Measurements from ENCODE around the gene SLFNL1.

SLFNL1 gene

DNA sequence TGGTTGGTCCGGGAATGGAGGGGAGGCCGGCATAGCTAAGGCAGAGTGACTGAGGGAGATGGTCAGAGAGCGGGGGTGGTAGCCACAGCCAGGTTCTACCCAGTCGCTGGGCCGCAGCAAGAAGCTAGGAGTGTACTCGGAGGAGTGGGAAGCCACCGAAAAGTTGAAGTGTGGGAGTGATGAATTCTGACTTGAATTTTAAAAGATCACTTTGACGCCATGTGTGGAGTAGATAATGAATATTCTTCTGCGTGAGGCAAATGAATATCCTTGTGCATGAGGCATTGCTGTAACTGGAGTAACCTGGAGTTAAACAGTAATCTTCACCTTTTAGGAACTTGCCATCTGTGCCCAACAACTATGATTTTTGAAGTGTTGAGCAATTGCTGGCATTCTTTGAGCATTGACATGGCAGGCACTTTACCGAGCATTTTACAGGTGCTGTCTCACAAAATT is 35.2 kb downstream of the SLFNL1 start:
- no peak for DNase-seq (ENCODE audit: low read depth)

DNA sequence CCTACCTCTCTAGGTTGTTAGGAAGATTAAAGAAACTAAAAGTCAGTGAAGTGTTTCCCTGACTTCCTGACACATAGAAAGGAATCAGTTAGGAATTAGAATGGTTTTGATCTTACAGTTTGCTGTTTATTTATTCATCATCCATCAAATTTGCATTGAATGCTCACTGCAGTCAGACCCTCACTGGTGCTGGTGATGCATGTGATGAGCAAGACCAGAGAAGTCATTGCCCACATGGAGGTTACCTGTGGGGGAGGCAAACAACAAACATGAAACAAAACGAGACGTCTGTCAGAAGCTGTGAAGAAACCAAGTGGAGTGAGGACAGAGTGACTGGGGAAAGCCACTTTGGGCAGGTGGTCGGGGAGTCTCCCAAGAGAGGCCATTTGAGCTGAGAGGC is 35.6 kb downstream of the SLFNL1 start:
- no peak for DNase-seq (ENCODE audit: low read depth)

DNA sequence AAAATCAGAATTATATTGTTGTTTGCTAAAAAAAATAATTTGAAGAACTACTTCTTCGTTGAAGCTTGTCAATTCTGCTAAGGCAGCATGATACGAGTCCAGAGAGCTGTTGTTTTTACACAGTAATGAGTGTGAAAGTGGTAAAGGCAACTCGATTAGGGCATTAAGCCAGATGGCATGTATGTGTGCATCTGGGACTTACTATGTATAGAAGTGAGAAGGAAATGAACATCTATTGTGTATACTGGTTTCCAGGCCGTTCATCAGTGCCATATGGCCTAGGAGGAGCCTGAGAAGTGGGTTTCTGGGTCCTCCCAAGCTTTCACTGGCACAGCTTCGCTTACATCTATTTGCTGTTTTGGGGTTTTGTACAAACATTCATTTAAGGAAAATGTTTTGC is 36.4 kb downstream of the SLFNL1 start:
- no peak for DNase-seq (ENCODE audit: low read depth)

DNA sequence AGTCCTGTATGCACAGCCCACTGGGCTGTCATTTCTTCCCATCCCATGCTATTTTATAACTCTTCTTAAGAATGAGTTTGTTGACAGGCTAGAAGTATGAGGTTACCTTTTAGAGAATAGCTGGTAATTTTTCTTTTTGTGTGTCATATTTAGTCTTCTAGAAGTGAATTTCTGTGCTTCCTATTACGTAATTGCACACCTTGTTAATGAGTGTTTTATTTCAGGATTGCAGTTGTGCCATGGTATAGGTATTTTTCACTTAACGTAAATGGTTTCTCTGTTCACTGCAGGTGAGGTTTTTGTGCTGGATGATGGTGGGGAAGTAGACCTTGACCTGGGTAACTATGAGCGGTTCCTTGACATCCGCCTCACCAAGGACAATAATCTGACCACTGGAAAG is 37.0 kb downstream of the SLFNL1 start:
- DNase-seq (ENCODE audit: low read depth): no peak

DNA sequence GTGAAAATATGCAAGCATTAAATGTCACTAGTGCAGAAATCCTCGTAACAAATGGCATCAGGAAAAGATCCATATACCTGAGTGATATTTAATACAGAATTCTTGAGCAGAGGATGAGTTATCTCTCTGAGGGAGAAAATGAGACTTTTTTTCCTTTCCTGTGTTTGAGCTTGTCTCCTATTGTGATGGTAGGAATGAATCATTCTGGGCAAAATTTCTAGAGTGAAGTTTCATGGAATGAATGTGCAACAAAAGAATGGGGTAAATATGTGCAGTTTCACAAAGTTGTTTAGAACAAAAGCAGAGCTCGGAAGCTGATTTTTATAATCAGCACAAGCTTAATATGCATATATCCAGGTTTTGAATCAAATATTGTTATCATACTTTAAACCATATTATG is 37.5 kb downstream of the SLFNL1 start:
- no peak for DNase-seq (ENCODE audit: low read depth)

DNA sequence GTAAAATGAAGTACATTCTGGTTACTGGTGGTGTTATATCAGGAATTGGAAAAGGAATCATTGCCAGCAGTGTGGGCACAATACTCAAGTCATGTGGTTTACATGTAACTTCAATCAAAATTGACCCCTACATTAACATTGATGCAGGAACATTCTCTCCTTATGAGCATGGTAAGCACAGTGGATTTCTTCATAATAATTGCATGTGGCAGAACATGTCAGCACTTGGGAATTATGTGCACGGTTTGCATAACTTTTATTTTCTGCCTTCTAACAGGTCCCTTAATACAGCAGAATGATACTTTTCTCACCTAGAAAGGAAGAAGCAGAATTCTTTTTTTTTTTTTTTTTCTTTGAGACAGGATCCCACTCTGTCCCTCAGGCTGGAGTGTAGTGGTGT is 38.2 kb downstream of the SLFNL1 start:
- no peak for DNase-seq (ENCODE audit: low read depth)

DNA sequence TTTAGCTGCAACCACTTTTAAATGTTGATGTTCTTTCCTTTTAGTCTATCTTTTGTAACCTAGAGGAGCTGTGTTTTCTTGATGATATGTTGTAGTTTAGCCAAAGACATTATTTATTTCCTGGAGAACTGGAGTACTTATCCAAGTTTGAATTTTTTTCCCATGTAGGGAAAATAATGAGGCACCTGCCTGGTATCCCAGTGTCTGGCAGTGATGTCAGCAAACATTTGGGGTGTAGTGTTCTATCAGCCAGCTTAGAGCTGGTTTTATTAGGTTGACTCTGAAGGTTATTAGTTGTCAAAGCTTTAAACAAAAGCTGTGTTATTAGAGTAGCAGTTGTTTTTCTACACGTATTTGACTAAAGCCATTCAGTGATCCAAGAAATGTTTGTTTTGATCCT is 38.8 kb downstream of the SLFNL1 start:
- no peak for DNase-seq (ENCODE audit: low read depth)

DNA sequence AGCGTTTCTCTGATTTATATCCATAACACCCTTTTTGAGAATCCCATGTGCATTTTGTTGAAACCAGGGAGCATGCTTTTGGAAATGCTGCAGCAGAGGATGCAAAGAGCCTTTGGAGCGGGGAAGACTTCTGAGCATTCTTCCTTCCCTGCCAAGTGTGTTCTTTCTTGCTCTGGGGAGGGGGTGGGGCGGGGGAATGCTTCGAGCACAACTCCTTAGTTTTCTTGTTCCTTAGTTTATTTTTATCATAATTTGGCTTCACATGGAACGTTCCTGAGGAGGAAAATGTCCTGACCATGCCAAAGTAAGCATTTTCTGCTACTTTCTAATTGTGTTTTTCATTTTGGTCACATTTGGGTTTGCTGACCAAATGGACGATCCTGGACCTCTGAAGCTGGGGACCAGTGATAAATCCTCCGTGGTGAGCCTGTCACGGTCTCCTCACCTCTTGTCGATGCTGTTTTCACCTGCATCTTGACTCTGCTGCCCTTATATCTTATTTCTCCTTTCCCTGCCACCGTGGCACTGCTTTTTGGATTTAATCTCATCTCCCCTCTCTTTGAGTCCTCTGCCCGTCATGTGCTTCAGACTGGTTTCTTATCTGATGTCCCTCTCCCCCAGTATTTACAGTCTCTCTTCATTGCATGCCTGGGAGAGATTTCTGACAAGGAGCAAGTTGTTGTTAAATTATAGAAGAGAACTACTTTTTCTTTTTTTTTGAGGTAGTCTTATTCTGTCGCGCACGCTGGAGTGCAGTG is 39.7 kb downstream of the SLFNL1 start:
- DNase-seq (ENCODE audit: low read depth): no peak

DNA sequence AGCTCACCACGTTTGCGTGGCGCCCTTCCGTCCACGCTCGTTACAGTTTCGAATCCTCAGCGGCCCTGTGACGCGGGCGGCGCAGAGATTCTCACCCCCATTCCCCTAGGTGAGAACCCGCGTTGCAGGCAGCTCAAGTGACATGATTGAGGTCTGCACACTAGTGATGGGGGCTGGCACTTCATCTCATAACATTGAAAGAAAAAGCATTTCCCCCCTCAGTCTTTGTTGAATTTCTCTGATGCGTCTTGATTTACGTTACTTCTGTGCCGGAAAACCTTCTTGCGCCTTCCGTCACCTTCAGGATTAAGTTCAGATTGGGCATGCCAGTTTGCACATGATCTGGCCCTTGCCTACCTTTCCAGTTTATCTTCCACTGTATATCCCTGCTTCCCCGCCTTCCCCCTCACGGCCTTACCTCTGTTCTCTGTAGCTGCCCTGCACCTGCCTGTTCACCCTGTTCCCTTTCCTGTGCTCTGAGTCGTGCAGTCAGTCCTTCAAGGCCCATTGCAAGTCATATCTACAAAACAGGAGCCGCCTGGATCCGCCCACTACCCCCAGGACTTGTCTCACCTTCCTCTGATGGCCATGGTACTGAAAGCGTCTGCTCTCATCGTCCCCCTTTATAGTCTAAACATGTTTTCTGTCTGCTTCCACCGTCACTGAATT is 40.9 kb downstream of the SLFNL1 start:
- DNase-seq (ENCODE audit: low read depth): peak; percentile 20

DNA sequence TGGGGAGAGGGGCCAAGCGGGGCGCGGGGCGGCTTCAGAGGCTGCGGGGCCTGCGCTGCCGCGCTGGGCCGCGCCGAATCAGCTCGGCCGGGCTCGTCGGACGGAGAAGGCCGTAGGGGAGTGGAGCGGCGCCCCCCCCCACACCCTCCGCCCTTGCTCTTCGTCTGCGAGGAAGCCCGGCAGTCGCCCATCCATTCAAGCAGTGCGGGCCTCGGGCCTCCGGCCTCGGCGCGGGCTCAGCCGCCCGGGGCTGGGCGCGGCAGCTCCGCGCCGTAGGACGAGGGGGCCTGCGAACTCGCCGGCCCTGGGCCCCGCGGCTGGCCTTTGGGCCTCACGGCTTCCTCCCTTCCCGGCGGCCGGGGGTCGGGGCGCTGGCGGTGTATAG is 41.5 kb downstream of the SLFNL1 start:
- DNase-seq (ENCODE audit: low read depth): no peak

DNA sequence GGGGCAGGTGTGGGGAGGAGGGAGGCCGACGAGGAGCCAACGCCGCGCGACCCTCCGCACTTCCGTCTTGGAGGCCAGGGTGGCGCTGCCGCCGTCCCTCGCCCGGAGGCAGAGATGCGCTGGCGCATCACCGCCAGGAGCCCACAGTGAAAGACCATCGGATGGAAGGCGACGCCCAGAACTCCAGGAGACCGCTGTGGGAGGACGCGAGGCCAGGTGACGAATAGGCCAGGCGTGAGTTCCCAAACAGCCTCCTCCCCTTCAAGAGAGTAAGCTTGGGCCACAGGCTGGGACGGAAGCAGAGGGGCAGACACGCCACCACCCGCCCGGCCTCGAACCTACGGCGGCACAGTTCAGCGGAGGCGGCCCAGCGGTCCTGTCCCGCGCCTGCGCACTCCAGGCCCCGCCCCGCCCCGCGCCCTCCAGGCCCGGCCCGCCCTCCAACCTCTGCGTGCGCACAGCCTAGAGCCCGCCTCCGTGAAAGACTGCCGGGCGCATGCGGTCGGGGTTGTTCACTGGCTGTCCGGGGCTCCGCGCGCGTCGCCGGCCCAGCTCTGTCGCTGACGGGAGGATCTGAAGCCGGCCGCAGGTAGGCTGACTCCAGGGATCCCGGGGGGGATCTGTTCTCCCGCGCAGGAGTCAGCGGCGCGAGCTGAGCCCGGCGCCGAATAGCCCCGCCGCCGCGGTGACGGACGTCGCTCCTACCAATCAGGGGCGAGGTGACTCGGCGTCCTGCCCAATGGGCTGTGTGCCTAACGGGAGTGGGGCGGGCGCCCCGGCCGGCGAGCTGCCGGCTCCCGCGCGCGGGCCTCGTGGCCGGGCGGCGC is 42.1 kb downstream of the SLFNL1 start, which contains the start of gene CTPS1:
Gene CTPS1, plus strand, starts transcription at position 456 of the 827 bp plus-strand sequence. CDS start 3,595 bp downstream, outside the sequence.
- DNase-seq (ENCODE audit: low read depth): peak; percentile 91

DNA sequence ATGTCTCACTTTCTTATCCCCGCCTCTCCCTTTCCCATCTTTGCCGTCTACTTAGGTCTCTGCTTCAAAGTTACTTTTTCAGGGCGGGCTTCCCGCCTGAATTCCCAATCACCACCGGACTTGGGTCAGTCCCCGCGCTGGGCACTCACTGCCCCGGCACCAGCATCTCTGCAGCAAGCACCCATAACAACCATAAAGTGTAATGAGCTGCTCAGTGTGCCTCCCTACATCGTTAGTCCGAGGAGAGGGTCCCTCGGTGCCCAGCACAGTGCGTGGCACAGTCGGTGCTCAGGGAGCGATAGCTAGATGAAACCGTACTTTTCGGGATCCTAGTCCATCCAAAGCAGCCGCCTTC is 42.7 kb downstream of the SLFNL1 start:
- no peak for DNase-seq (ENCODE audit: low read depth)

DNA sequence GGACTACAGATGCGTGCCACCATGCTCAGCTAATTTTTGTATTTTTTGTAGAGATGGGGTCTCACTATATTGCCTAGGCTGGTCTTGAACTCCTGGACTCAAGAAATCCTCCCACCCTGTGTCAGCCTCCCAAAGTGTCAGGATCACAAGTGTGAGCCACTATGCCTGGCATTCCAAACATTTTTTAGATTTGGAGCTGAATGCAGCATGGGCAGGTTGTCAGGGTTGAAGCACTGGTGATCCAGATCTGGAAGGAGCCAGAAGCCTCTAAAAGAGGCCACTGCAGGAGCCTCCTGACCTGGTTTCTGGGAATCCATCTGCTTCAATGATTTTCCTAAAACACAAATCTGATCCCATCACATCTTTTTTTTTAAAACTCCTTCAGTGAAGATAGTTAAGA is 43.8 kb downstream of the SLFNL1 start:
- DNase-seq (ENCODE audit: low read depth): no peak

DNA sequence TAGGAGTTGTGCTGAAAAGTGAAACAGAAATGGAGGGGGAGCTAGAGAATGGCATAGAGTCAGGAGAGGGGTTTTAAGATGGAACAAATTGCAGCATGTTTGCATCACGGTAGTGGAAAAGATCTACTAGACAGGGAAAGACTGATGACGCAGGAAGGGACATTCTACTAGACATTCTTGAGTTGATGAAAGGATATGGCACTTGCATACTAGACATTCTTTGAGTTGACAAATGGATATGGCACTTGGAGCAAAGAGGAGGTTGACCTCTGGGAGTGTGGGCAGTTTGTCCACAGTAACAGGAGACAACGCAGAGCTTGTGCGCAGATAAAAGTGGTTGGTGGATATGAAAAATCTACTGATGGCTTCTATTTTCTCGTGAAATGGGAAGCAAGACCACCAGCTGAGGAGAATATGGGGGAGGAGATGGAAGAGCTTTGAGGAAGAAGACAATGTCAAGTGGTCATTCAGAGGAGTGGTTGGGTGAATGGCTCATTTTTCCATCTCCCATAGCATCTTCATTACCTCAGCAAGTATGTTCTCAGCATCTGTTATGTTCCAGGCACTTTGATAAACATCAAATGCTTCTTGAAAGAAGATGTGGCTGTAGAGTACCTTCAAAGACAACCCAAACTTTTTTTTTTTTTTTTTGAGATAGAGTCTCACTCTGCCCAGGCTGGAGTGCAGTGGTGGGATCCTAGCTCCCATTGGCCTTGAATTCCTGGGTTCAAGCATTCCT is 44.4 kb downstream of the SLFNL1 start:
- no peak for DNase-seq (ENCODE audit: low read depth)

DNA sequence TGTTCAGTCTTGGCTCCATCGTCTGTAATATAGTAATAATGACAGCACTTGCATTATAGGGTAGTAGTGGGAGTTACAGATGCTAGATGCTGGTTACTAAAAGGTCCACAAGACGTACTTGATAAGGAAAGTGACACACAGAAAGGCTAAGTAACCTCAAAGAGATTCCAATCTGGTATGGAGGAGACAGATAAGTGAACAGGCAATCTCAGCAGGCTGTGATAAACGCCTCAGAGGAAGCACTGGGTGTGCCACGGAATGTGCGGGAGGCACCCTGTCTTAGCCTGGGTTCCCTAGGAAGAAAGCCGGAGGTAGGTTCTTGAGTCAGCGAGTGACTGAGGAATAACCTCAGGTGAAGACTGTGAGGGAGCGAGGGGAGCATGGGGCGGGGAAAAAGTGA is 46.6 kb downstream of the SLFNL1 start:
- no peak for DNase-seq (ENCODE audit: low read depth)

DNA sequence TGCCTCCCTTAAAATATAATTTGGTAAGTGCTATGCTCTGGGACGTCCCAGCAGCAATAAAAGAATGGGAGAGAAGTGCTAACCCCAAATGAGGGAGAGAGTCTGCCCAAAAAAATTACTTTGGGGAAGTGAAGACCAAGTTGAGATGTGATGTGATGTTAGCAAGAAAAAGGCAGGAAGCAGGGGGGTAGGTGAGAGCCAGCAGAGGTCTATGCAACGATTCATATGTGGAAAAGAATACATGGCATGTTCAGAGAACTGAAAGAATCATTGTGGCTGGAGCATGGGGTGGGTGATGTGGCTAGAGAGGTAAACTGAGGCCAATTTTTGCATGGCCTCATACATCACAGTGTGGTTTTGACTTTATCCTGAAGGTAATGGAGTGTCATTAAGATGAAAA is 47.6 kb downstream of the SLFNL1 start:
- no peak for DNase-seq (ENCODE audit: low read depth)

DNA sequence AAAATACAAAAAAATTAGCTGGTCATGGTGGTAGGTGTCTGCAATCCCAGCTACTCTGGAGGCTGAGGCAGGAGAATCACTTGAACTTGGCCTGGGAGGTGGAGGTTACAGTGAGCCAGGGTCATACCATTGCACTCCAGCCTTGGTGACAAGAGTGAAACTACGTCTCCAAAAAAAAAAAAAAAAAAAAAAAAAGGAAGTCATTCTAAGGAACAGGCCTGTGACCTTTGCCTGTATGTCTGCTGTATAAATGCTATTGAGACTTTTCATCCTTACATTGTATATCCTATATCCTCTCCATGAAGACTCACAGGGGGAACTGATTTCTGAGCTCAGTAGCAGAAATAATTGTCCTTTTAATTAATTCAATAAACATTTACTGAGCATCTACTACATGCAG is 49.6 kb downstream of the SLFNL1 start:
- no peak for DNase-seq (ENCODE audit: low read depth)

DNA sequence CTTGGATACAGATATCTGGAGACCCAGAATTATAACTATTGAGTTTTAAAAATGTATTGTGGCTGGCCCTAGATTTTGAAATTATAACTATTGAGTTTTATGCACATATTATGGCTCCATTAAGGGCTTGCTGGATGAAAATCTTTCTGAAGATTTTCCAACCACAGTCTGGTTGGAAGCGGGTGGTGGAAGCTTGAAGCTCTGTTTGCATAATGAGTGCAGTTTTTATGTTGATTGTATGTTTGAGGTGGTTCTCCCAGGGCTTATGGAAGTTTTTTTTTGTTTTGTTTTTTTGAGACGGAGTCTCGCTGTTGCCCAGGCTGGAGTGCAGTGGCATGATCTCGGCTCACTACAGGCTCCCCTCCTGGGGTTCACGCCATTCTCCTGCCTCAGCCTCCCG is 52.1 kb downstream of the SLFNL1 start:
- no peak for DNase-seq (ENCODE audit: low read depth)

DNA sequence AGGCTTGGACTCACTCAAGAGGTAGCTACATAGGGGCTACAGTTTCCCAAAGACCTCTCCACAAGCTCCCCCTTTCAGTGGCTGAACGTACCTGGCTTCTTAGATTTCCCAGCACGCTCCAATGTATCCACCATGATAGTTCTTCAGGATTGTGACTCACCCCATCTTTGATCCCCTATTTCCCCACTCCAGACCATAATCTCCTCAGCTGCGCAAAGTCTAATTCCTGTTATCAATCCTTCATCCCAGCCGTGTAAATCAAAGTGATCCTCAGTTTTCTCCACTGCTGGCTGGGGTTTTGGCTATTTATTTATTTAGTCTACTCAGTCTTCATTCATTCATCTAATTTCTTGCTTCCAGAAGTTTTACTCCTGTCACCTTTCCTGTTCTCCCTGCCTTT is 55.1 kb downstream of the SLFNL1 start:
- no peak for DNase-seq (ENCODE audit: low read depth)

All from stimulated activated CD8-positive, alpha-beta memory T cell treated with anti-CD3 and anti-CD28 coated beads, Interleukin-12 subunit alpha, Interleukin-12 subunit beta, amount 100 ng/mL, for 1 hour (primary cell).